Neural crest cell (in vitro differentiated cells): ENCODE results near the gene TMEM115. TPM values are rescaled to one million over a fixed set of nuclear protein-coding genes. Genes with fewer than 3 reads are reported as not detected.
A peak's percentile ranks its signal among the peaks of the same experiment; 100 is the strongest.

Experiments
- DNase-seq: peaks from one replicate; pipeline ENCODE4 v3.0.0; 2021; ENCODE audit warnings: low read depth, mixed read lengths, low spot score
- H3K27ac Mint-ChIP-seq: one replicate; pipeline ENCODE4 v1.8.0; 2021; ENCODE audit warnings: mild to moderate bottlenecking, mixed read lengths; ENCODE audit not compliant: unreplicated experiment
- H3K27me3 Mint-ChIP-seq: 2 replicates; pipeline ENCODE4 v1.8.0; 2021; ENCODE audit warnings: low read depth, mild to moderate bottlenecking, mixed read lengths
- H3K36me3 Mint-ChIP-seq: 2 replicates; pipeline ENCODE4 v1.8.0; 2021; ENCODE audit warnings: low read depth, mild to moderate bottlenecking, mixed read lengths
- H3K4me1 Mint-ChIP-seq: 2 replicates; pipeline ENCODE4 v1.8.0; 2021; ENCODE audit warnings: mixed read lengths
- H3K4me3 Mint-ChIP-seq: one replicate; pipeline ENCODE4 v1.8.0; 2021; ENCODE audit warnings: mild to moderate bottlenecking, mixed read lengths
- H3K9me3 Mint-ChIP-seq: 2 replicates; pipeline ENCODE4 v1.8.0; 2021; ENCODE audit warnings: mixed read lengths
- CTCF ChIP-seq: fragments of 200-600 bp; sonication (generic); conservative IDR thresholded peaks from 2 replicates; pipeline ENCODE4 v1.5.0; 2021; ENCODE audit warnings: antibody characterized with exemption, mild to moderate bottlenecking
- total RNA-seq: library from RNA; stranded (reverse); gene quantifications from 2 replicates; pipeline ENCODE4 v1.2.1, GENCODE V29; 2021

TMEM115 gene
- total RNA-seq, 1 donor from 2014 or later, result 37.8 TPM

- H3K4me3 Mint-ChIP-seq, result no peak overlapping the region
- no peak overlapping the region for H3K27ac Mint-ChIP-seq
- H3K4me1 Mint-ChIP-seq, result peaks cover 10% of the 10 kb centered on the region
- DNase-seq, result no peak
- TF ChIP-seq CTCF, result no peak
- H3K9me3 Mint-ChIP-seq, result no peaks in the 10 kb centered on the region
- no peaks in the 10 kb centered on the region for H3K27me3 Mint-ChIP-seq
- H3K36me3 Mint-ChIP-seq, result no peaks in the 10 kb centered on the region
Observed at GRCh38 chr3:50382722-50383121, 23.4 kb upstream of the TMEM115 start.

- Mint-ChIP-seq H3K27ac (no peak overlapping the region), H3K9me3 (no peaks in the 10 kb centered on the region), H3K27me3 (no peaks in the 10 kb centered on the region), H3K4me3 (no peak overlapping the region), H3K4me1 (peaks cover 10% of the 10 kb centered on the region), H3K36me3 (no peaks in the 10 kb centered on the region)
- DNase-seq, result no peak
- TF ChIP-seq CTCF, result no peak
Observed at GRCh38 chr3:50381383-50381782, 22.1 kb upstream of the TMEM115 start.

- no peaks in the 10 kb centered on the region for H3K9me3 Mint-ChIP-seq
- no peaks in the 10 kb centered on the region for H3K27me3 Mint-ChIP-seq
- peak overlapping the region; percentile 71 for H3K27ac Mint-ChIP-seq
- no peaks in the 10 kb centered on the region for H3K36me3 Mint-ChIP-seq
- peaks cover 10% of the 10 kb centered on the region for H3K4me1 Mint-ChIP-seq
- TF ChIP-seq CTCF, result no peak
- H3K4me3 Mint-ChIP-seq, result no peak overlapping the region
- no peak for DNase-seq
Observed at GRCh38 chr3:50380405-50381085, 21.2 kb upstream of the TMEM115 start.

- no peaks in the 10 kb centered on the region for H3K36me3 Mint-ChIP-seq
- no peak for DNase-seq
- no peaks in the 10 kb centered on the region for H3K27me3 Mint-ChIP-seq
- H3K9me3 Mint-ChIP-seq, result no peaks in the 10 kb centered on the region
- H3K4me1 Mint-ChIP-seq, result peaks cover 7% of the 10 kb centered on the region
- no peak for TF ChIP-seq CTCF
- peak overlapping the region; percentile 78 for H3K27ac Mint-ChIP-seq
- H3K4me3 Mint-ChIP-seq, result no peak overlapping the region
Observed at GRCh38 chr3:50378757-50379156, 19.4 kb upstream of the TMEM115 start.

GRCh38 chr3:50378024-50378423 is 18.7 kb upstream of the TMEM115 start:
- H3K4me3 Mint-ChIP-seq, result no peak overlapping the region
- H3K36me3 Mint-ChIP-seq, result no peaks in the 10 kb centered on the region
- no peak for DNase-seq
- H3K4me1 Mint-ChIP-seq, result peaks cover 12% of the 10 kb centered on the region
- TF ChIP-seq CTCF, result no peak
- H3K27me3 Mint-ChIP-seq, result no peaks in the 10 kb centered on the region
- H3K9me3 Mint-ChIP-seq, result no peaks in the 10 kb centered on the region
- no peak overlapping the region for H3K27ac Mint-ChIP-seq
